Retinal pigment epithelial cell (primary cell): Measurements from ENCODE around the gene DAPK1.

ENCODE experiments used
- DNase-seq: peaks from one replicate; pipeline ENCODE4 v3.0.0-alpha.2; 2010; ENCODE audit warnings: low read depth
- H3K4me3 ChIP-seq: 2 replicates; pipeline ENCODE4 v1.5.1; 2011; ENCODE audit warnings: mild to moderate bottlenecking, low read length, control low read depth, moderate library complexity
- TF ChIP-seq, protein P1 (sequence below): conservative IDR thresholded peaks from 2 replicates; pipeline ENCODE4 v1.5.1; 2011; ENCODE audit warnings: low read depth, low read length, control low read depth, inconsistent platforms

Gene DAPK1

DNA sequence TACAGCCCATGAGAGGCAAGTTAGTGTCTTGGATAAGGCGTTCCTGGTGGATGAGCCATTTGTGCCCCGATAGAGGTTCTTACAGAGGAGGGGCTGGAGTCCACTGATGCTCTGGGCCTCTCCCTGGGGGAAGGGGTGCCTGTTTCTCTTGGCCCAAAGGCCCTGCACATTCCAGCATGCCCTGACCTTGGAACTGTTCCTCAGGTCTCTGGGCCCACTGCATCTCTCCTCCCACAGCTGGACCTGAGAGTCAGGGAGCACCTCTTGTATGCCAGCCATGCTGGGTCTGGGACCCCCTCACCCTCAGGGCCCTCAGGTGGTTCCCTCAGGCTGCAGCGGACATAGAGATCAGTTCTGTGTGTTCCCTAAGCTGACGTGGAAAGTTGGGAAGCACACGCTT, 26.4 kb downstream of the DAPK1 start:
- TF ChIP-seq, protein P1, sequence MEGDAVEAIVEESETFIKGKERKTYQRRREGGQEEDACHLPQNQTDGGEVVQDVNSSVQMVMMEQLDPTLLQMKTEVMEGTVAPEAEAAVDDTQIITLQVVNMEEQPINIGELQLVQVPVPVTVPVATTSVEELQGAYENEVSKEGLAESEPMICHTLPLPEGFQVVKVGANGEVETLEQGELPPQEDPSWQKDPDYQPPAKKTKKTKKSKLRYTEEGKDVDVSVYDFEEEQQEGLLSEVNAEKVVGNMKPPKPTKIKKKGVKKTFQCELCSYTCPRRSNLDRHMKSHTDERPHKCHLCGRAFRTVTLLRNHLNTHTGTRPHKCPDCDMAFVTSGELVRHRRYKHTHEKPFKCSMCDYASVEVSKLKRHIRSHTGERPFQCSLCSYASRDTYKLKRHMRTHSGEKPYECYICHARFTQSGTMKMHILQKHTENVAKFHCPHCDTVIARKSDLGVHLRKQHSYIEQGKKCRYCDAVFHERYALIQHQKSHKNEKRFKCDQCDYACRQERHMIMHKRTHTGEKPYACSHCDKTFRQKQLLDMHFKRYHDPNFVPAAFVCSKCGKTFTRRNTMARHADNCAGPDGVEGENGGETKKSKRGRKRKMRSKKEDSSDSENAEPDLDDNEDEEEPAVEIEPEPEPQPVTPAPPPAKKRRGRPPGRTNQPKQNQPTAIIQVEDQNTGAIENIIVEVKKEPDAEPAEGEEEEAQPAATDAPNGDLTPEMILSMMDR, result no peak
- no peak for DNase-seq
- no peak overlapping the region for H3K4me3 ChIP-seq

DNA sequence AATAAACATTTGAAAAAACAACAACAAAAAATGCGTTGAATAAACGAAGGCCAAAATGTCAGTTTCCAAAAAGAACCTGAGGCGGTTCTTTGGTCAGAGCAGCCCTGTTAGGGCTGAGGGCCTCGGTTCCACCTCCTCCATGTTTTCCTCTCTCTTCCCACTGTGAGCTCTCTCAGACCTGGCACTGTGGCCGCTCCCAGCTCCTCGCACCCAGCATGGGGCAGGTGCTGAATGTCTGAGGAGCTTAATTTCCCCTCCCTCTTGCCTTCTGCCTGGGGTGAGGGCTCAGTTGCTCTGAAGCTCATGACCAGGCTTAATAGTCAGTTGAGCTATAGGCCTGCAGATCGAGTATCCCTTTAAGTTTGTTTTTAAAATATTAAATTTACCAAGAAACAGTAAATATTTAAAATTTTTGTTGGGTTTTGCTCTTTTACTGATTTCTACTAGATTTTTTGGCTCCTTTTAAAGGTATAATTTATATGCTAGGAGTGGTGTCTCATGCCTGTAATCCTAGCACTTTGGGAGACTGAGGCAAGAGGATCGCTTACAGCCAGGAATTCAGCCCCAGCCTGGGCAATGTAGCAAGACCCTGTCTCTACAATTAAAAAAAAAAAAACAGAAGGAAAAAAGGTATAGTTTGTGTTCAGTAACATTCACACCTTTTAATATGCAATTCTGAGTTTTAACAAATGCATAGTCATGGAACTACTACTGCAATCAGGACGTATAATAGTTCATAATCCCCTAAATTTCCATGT, 28.1 kb downstream of the DAPK1 start:
- DNase-seq, result no peak
- TF ChIP-seq, protein P1, result no peak
- no peak overlapping the region for H3K4me3 ChIP-seq

DNA sequence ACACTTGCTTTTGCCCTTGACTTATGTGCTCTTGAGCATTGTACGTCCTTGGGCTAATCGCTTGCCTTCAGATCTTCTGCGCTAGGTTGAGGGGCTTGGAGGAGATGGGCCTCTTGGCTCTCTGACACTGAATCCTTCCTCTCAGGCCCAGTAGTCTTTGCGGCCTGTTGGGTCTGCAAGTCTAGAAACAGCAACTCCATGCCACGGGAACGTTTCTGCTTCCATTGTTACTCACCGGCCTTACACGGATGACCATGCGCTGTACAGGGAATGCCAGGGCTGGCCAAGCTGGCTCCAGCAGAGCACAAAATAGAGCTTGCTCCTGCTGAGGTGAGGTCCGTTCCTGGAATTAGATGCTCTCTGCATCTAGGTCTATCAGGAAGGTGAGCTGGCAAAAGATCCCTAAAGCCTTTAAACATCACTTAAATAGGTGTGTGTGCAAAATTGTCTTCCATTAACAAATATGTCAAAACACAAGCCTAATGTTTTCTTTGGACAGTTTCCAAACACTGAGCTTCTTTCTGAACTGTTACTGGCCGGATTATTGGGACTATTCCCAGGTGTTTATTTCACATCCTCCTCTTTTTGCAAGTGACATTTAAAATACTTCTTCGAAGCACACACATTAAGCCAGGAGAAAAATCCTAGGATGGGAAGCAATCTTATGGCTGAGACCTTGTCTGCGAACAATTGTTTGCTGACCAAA, 29.7 kb downstream of the DAPK1 start:
- H3K4me3 ChIP-seq, result no peak overlapping the region
- TF ChIP-seq, protein P1, result no peak
- no peak for DNase-seq

- TF ChIP-seq, protein P1, result no peak
- no peak for DNase-seq
- H3K4me3 ChIP-seq, result no peak overlapping the region
These were observed 31.3 kb downstream of the DAPK1 start for GRCh38 chr9:87528969-87529368.

DNA sequence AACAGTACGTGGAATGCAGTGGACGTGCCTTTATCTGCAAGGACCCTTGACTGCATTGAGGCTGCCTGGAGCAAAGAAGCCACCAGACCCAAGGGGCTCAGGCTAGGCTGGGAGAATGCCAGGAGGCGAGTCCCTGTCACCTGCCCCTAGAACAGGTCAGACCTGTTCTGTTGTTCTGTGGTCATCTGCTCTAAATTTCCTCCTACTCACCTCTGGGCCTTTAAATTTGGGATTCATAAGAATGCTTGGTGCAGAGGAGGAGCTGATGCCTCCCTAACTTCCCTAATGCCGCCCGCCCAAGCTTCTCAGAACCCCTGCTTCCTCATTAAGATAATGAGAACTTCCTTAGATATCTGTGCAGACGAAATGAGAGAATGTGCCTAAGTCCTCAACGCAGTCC, 32.0 kb downstream of the DAPK1 start:
- no peak for DNase-seq
- TF ChIP-seq, protein P1, result no peak
- H3K4me3 ChIP-seq, result no peak overlapping the region

DNA sequence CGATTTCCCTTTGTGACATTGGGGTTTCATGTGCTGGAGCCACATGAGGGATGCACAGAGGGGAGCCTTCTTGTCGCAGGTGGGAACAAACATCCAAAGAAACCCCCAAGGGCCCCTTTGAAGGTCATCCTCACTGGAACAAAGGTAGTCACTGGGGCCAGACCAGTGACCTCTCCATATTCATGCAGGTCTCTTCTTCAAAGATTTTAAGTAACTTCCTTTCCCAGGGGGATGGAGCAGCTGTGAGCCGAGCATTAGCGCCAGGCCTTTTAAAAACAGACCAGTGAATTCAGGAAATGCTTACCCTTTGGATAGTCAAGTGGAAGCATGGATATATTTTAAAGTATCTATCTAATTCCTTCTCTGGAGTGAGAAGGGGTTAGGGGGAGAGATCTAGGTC, 33.0 kb downstream of the DAPK1 start:
- TF ChIP-seq, protein P1, result no peak
- no peak for DNase-seq
- H3K4me3 ChIP-seq, result no peak overlapping the region
